ENCODE measurements around the gene KNG1.
"Not testable (repeated sequence)": the region's sequence is repeated elsewhere in the genome, so short reads cannot be mapped to it uniquely, and the experiment has no call there.

KNG1 gene

DNA sequence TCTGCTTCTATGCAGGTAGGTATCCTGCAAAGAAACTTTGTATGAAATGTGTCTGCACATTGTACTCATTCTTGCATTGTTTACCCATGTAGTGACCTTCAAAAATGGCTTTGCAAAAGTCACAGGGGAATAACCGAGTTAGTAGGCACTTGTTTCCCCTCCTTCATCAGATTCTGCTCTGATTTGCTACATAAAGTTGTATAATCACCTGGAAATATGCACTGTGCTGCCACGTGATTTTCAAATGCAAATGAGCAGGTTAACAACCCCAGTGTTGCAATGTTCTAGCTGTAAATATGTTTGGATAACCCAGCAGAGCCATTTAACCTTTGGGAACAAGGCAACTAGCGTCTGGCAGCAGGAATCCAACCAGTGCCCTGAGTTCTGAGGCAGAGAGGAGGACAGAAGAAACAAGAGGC lies at the start of gene KNG1:
KNG1 (plus strand) TSS at position 321 of the 419 bp plus-strand sequence. CDS start 184 bp downstream, outside the sequence.
- no peak for DNase-seq (ENCODE audit: low spot score)

DNA sequence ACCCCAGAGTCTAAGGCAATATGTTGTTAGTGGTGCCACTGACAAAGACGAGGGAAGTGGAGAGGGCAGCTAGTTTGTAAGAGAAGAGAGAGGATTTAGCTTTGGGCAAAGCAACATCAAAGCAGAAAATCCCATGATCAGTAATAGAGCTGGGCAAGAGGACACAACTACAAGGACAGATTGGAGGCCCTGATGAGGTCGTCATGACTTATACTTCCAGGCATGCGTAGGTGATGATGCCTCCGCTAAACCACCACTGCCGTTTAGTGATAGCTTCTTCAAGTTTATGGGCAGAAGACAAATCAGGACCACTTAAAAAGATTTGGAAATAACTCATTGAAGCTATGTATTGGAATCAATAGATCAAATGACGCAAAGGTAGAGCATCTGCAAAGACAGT lies 48.7 kb upstream of the KNG1 start:
- DNase-seq (ENCODE audit: low spot score): no peak

DNA sequence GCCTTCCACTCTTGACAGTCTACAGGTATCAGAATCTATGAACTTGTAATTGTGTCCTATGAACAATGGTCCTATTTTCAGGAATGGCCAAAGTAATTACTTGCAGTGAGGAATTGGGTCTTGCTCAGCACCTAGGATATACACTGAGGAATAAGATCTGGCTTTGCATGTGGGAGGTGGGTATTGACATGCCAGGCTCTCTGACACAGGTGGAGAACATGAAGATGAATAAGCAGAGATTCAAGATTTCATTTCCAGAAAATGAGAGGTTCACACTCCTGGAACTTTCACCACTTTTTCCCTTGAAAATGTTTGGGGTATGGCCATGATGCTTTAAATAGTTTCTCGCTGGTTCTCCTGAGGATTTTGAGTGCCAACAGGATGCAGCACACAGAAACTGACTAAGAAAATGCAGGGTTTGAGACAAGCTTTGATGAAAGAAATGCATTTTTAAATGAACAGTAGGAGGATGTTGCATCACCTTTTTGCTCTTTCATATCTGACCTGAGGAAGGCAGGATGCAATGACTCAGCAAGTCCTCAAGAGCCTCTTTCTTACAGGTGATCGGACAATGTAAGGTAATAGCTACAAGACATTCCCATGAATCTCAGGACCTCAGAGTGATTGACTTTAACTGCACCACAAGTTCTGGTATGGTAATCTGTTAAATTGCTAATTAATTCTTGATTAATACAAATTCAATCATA lies 47.6 kb upstream of the KNG1 start:
- no peak for DNase-seq (ENCODE audit: low spot score)

DNA sequence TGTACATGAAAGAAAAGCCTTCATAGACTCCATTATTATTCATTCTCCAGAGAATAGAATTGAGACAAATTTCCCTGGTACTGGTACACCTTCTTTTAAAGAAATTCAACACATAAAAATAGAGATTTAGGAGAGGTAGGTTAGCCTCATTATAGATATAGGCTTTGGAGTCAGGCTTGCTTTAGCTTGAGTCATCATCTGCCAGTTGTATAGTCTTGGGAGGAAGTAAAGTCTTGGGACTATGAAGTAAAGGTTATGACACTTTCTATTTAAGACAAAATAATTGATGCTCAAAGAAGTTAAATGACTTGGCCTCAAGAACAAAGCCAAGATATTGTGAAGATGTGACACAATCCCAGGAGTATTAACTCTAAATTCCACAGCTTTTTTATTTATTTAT lies 47.0 kb upstream of the KNG1 start:
- DNase-seq (ENCODE audit: low spot score): no peak

DNA sequence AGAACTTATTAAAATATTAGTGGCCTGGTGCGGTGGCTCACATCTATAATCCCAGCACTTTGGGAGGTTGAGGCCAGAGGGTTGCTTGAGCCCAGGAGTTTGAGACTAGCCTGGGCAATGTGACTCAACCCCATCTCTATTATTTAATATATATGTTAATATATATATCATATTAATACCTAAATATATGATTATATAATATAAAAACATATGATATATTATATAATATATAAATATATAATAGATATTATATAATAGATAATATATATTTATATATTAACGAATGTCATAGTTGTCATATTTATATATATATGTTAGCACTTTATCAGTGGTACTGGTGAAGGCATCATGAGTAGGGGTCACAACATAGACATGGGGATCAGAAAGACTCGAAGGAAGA lies 46.1 kb upstream of the KNG1 start:
- no peak for DNase-seq (ENCODE audit: low spot score)

DNA sequence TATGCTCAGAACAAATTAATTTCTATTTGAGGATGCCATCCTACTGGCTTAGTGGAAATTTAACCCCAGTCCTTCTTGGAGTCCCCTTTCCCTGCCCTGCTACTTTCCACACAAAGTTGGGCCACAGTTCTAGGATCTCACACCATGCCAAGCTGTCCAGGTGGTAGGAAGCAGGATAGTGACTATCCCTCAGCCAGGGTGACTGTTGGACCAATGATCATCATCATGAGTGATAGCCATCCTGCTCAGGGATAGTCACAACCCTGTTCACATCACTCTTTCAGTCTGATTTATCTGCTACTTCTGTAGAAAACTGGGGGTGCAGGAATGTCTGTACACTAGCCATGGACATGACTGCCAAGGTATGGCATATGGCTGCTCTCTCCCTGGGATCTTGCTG lies 38.6 kb upstream of the KNG1 start:
- DNase-seq (ENCODE audit: low spot score): no peak

DNA sequence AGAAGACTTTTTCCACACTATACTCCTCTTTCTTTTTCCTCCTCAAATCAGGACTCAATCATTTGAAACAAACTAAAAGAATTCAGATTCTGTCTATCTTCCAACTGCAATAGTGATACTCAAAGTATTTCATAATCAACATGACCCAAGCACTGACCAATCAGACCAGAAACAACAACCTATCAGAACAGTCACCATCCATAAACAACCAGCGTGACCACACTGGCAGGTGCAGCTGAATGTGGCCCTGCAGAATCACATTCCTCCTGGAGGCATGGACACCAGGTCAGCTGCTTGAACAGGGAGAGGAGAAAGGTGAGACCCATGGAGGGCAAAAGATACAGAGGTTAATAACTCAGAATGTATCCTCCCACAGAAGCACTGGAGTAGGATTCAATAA lies 38.0 kb upstream of the KNG1 start:
- no peak for DNase-seq (ENCODE audit: low spot score)

DNA sequence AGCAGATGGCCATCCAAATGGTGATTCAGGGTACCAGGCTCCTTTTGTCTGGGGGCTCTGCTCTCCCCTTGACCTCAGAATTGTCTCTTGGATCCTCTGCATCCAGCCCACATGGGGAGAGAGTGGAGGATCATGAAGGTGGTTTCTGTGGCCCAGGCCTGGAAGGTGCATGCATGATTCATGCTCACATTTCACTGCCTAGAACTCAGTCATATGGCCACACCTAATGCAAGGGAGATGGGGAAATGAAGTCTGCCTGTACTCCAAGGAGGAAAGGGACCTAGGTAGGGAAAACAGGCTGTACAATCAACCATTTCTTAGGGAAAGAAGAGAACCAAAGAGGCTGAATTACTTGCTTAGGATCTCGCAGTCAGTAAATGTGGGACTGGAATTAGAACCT lies 36.3 kb upstream of the KNG1 start:
- DNase-seq (ENCODE audit: low spot score): no peak

DNA sequence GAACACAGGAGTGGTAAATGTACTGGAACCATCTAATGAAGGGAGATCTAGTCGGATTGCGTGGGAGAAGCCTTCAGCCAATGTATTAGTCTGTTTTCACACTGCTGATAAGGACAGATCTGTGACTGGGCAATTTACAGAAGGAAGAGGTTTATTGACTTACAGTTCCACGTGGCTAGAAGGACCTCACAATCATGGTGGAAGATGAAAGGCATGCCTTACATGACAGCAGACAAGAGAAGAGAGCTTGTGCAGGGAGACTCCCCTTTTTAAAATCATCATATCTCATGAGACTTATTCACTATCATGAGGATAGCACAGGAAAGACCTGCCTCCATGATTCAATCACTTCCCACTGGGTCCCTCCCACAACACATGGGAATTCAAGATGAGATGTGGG lies 34.3 kb upstream of the KNG1 start:
- no peak for DNase-seq (ENCODE audit: low spot score)

DNA sequence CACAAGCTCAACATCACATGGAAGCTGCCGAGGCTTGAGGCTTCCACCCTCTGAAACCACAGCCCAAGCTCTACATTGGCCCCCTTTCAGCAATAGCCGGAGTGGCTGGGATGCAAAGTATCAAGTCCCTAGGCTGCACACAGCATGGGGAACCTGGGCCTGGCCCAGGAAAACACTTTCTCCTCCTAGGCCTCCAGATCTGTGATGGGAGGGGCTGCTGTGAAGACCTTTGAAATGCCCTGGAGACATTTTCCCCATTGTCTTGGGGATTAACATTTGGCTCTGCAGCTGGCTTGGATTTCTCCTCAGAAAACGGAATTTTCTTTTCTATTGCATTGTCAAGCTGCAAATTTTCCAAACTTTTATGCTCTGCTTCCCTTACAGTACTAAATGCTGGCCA lies 33.2 kb upstream of the KNG1 start:
- no peak for DNase-seq (ENCODE audit: low spot score)

DNA sequence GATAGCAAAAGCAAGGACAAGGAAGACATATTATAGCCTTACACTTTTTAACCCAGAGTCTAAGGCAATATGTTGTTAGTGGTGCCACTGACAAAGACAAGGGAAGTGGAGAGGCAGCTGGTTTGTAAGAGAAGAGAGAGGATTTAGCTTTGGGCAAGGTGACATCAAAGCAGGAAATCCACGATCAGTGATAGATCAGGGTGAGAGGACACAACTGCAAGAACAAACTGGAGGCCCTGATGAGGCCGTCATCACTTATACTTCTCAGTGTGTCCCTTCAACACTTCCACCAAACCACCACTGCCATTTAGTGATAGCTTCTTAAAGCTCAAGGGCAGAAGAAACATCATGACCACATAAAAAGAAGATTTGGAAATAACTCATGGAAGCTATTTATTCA lies 30.7 kb upstream of the KNG1 start:
- DNase-seq (ENCODE audit: low spot score): not testable (repeated sequence)

DNA sequence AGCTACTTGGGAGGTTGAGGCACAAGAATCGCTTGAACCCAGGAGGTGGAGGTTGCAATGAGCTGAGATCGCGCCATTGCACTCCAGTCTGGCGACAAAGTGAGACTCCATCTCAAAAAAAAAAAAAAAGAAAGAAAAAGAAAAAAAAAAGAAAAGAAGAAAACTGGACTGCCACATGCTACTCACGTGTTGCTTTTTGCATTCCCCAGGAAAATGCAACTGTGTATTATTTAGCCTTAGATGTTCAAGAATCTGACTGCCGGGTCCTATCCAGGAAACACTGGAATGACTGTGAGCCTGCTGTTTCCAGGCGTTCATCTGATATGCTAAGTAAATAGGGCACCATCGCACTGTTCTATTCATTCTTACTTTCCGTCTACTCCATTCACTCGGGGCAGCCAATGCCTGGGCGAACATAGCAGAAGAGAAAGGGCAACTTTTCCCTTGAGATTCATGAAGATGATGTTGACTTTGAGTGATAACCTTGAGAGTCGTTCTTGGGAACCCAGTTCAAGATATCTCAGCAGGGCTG lies 30.0 kb upstream of the KNG1 start:
- DNase-seq (ENCODE audit: low spot score): no peak

DNA sequence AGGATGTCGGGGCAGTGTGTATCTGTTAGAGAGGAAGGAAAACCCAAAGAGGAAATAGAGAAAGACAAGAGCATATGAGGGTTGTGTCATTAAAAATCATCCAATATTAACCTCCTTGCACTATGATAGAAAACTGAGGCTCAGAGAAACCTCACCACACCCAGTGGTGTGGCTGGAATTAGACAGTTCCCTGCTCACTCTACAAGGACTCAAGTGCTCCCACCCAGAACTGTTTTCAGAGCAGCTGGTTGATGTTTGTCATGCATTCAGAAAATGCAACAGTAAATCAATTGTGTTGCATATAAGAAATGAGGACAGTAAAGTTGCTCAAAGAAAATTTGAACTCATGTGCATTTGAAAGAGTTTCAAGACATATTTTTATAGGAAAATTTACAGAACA lies 26.9 kb upstream of the KNG1 start:
- not testable (repeated sequence) for DNase-seq (ENCODE audit: low spot score)

DNA sequence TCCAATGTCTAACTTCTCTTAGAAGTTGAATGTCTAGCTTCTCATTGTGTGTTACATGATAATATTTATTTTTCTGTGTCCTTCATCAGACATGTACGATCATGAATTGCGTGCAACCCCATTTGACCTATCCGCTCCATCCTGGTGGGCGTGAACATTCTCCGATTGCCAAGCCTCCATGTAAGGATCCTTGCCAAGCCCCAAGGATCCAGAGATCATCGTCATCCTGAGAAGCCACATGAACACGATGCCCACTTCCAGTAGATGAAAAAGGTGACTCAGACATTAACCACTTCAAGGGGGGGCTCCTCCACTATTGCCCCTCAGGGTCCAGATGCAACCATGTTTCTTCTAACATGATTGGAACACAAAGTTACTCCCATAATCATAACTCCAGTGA lies 25.5 kb upstream of the KNG1 start:
- DNase-seq (ENCODE audit: low spot score): no peak

DNA sequence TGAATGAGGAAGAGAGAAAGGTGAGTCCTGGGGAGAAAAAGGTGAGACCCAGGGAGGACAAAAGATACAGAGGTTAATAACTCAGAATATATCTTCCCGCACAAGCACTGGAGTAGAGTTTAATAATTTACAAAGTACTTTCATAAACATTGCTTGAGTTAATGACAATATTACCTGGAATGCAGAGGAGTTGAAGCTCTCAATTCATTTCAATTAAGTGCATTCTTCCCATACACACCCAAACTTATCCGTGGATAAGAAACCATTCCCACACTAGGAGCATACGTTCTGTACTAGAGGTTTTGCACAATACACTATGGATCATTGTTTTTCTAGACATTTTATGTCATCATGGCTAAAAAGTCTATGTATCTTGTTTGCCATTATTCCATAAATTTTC lies 23.3 kb upstream of the KNG1 start:
- DNase-seq (ENCODE audit: low spot score): no peak

DNA sequence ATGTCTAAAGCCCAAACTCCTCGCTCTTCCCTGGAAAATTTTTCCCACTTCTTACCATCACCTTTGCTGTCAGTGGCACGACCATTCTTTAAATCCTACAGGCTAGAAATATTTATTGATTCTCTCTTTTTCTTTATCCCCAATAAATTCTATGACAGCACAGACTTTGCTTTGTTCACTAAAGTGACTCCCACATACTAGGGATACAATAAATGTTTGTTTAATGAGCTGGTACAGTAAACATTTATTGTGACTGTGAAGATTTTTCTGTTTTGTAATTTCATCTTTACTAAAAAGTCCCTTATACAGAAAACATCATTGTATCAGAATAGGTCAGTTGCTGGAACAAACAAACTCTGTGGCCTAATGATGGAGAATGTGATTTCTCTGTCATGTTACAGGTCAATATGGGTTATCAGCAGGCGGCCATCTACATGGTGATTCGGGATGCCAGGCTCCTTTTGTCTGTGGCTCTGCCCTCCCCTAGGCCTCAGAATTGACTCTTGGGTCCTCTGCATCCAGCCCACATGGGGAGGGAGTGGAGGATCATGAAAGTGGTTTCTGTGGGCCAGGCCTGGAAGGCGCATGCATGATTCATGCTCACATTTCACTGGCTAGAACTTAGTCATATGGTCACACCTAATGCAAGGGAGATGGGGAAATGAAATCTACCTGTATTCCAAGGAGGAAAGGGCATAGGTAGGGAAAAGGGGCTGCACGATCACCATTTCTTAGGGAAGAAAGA lies 22.7 kb upstream of the KNG1 start:
- DNase-seq (ENCODE audit: low spot score): no peak

DNA sequence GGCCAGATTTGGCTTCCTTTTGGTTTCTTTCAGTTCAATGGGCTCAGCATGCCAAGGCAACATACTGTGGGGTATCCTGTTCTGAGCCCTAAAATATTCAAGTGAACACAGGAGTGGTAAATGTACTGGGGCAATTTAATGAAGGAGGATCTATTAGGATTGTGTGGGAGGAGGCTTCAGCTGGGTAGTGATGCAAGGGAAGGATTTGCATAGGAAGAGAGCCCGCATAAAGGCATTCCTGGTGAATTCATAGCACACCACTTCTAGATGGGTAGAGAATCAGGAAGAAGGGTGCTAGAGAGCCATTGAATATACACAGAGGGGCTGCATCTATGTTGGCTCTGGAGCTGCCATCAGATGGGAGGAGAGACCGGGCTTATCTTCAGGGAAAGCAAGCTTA lies 20.6 kb upstream of the KNG1 start:
- no peak for DNase-seq (ENCODE audit: low spot score)

DNA sequence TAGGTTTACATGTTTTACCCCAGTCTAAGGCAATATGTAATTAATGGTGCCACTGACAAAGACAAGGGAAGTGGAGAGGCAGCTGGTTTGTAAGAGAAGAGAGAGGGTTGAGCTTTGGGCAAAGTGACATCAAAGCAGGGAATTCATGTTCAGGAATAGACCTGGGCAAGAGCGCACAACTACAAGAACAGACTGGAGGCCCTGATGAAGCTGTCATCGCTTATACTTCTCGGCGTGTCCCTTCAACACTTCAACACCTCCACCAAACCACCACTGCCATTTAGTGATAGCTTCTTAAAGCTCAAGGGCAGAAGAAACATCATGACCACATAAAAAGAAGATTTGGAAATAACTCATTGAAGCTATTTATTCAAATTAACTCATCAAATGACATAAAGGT lies 19.6 kb upstream of the KNG1 start:
- no peak for DNase-seq (ENCODE audit: low spot score)

DNA sequence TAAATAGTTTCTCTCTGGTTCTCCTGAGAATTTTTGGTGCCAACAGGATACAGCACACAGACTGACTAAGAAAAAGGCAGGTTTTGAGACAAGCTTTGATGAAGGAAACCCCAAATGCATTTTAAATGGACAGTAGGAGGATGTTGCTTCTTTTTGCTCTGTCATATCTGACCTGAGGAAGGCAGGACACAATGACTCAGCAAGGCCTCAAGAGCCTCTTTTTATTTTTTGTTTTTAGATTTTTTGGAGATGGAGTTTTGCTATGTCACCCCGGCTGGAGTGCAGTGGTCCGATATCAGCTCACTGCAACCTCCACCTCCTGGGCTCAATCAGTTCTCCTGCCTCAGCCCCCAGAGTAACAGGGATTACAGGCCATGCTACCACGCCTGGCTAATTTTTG lies 16.9 kb upstream of the KNG1 start:
- no peak for DNase-seq (ENCODE audit: low spot score)

DNA sequence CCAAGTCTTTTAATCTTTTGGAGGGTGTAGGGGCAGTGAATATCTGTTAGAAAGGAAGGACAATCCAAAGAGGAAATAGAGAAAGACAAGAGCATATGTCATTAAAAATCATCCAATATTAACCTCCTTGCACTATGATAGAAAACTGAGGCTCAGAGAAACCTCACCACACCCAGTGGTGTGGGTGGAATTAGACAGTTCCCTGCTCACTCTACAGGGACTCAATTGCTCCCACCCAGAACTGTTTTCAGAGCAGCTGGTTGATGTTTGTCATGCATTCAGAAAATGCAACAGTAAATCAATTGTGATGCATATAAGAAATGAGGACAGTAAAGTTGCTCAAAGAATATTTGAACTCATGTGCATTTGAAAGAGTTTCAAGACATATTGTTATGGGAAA lies 14.7 kb upstream of the KNG1 start:
- not testable (repeated sequence) for DNase-seq (ENCODE audit: low spot score)

DNA sequence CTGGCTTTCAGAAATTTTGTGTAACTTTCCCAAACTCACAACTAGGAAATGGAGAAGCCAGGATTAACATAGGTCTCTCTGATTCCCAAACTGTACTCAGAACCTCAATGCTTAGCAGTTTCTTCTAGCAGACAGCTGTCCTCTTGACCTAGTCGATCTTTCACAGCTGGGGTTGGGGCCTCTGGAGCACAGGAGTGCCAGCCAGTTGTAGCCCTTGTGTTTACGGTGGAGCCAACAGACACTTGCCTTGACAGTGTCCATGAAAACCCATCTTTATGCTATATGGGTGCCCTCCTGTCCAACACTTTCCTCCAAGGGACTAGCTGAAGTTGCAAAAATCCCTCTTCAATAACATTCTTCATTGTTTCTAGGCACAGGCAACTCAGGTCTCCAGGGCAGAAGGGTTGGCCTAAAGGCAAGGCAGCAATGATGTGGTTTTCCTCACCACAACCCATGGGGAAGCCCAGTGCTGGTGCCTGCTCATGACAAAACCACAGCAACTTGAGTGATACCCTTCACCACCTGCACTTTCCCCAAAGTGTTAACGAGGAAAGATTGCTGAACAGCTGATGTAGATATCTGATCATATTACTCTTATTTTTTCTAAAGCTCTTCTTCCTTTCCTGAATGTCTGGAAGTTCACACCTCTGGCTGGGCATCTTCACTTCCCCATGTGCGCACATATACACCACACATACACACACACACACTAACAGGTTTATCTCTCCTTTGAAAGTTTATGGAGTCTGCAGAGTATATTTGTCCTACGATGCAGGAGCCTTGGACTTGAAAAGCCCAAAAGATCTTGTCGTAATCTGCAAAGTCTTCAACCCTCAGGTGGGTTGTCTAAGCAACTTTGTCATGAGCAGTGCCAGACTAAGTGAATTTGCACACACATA lies 11.0 kb upstream of the KNG1 start:
- no peak for DNase-seq (ENCODE audit: low spot score)

DNA sequence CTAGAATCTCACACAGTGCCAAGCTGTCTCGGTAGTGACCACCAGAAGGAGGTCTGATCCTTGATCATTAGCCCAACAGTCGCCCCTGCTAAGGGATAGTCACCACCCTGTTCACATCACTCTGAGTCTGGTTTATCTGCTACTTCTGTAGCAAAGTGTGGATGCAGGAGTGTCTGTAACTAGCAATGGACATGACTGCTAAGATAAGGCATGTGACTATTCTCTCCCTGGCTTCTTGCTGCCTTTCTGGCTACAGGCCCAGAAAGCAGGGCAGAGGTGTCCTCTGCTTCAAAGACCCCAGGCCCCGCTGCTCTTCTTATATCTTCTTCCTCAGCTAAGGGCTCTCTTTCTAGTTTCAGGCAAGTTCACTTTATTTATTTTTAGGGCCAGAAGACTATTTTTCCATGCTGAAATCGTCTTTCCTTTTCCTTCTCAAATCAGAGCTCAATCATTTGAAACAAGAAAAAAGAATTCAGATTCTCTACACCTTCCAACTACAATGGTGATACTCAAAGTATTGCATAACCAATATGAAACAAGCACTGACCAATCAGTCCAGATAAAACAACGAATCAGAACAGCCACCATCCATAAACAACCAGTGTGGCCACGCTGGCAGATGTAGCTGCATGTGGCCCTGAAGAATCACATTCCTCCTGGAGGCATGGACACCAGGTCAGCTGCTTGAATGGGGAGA lies 8.0 kb upstream of the KNG1 start:
- DNase-seq (ENCODE audit: low spot score): no peak
